Lower leg skin (tissue), 4 donors: ENCODE results near the gene CHAT. TPM values are rescaled to one million over a fixed set of nuclear protein-coding genes. Genes with fewer than 3 reads are reported as not detected.
A peak's percentile ranks its signal among the peaks of the same experiment; 100 is the strongest.

Experiments used
- DNase-seq, 2 donors: peaks; one replicate each; pipeline ENCODE4 v3.0.0-alpha.2; 2019; ENCODE audit warnings: low spot score in 2 of 2
- H3K4me3 ChIP-seq: fragments of 200-600 bp; sonication (generic); 2 replicates; pipeline ENCODE4 v1.5.1; 2017; ENCODE audit warnings: mild to moderate bottlenecking, low read depth; ENCODE audit not compliant: poor library complexity, severe bottlenecking
- CTCF ChIP-seq, 3 donors: fragments of 450-650 bp; IDR thresholded peaks; one replicate each; pipeline ENCODE4 v1.5.1; 2016; ENCODE audit warnings: antibody characterized with exemption in 3 of 3, mild to moderate bottlenecking in 3 of 3, moderate library complexity in 2 of 3
- POLR2A ChIP-seq, 2 donors: fragments of 450-650 bp; IDR thresholded peaks; one replicate each; pipeline ENCODE4 v1.6.1; 2016 to 2017; ENCODE audit warnings: antibody characterized with exemption in 2 of 2, mild to moderate bottlenecking in 1 of 2, moderate library complexity in 1 of 2
- WGBS, 2 donors: methylation state at CpG; one replicate each; pipeline ENCODE4 v1.1.5; 2018; 5-methylcytosine and 5-hydroxymethylcytosine counted together
- intact Hi-C: fragments of 100-400 bp; cut with DNase I; formaldehyde crosslinking; loops from one replicate; pipeline ENCODE4 v1.15.0; 2023; ENCODE audit warnings: low total_unique reads
- total RNA-seq, 4 donors: library from RNA; depleted of rRNA; stranded (reverse); fragments of >200 nt; gene quantifications; one replicate each; pipeline ENCODE4 v1.1.0, GENCODE V29; 2016

Gene CHAT
- total RNA-seq, 4 donors from 2014 or later: not detected

- H3K4me3 ChIP-seq: no peak overlapping the region
- DNase-seq: peak in 1 of 2 donors; percentile 48
- WGBS, 2 donors: 48 to 58% methylated on average over 7 of the region's 7 CpGs
- TF ChIP-seq POLR2A (IDR thresholded peaks at IDR 0.05) (no peak), CTCF (IDR thresholded peaks at IDR 0.05) (no peak)
- intact Hi-C loops: loop anchor here (10.0 kb wide), 1 partner anchor 867 kb away; no protein-coding TSS in a partner anchor
These were observed 12.0 kb upstream of the CHAT start for GRCh38 chr10:49601857-49602256.

DNA sequence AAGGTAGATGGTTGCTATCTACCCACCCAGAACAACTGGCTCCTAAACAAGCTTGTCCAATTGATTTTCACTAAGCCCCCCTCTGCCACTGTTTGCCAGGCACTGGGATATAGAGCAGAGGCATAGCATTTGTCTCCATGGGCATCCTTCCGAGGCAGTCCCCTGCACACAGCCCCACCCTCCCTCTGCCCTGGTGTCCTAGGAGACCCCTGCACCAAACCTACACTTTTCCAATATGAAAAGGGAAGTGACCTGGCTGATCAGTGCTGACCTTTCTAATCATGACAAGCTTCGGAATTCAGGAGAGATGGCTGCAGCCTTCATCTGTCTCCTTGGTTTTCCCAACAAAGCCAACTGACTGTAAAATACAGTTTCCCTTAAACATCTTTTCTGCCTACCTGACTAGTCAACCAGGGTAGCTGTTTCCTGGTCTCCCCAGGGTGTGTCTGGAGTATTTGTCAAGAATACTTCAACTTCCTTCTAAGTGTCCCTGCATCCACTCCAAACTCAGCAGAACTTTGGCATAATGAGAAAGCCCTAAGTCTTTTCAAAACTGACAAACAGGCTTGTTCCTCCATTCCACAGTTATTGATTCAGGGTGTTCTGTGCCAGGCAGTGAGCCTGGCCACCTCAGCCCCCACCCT is 11.3 kb upstream of the CHAT start:
- H3K4me3 ChIP-seq: no peak overlapping the region
- no peak for TF ChIP-seq CTCF (IDR thresholded peaks at IDR 0.05)
- no peak for TF ChIP-seq POLR2A (IDR thresholded peaks at IDR 0.05)
- peak in 1 of 2 donors; percentile 54 for DNase-seq
- intact Hi-C loops: loop anchor here (10.0 kb wide), 1 partner anchor 868 kb away; no protein-coding TSS in a partner anchor
- 69 to 77% methylated on average over 2 of the region's 2 CpGs for WGBS, 2 donors

DNA sequence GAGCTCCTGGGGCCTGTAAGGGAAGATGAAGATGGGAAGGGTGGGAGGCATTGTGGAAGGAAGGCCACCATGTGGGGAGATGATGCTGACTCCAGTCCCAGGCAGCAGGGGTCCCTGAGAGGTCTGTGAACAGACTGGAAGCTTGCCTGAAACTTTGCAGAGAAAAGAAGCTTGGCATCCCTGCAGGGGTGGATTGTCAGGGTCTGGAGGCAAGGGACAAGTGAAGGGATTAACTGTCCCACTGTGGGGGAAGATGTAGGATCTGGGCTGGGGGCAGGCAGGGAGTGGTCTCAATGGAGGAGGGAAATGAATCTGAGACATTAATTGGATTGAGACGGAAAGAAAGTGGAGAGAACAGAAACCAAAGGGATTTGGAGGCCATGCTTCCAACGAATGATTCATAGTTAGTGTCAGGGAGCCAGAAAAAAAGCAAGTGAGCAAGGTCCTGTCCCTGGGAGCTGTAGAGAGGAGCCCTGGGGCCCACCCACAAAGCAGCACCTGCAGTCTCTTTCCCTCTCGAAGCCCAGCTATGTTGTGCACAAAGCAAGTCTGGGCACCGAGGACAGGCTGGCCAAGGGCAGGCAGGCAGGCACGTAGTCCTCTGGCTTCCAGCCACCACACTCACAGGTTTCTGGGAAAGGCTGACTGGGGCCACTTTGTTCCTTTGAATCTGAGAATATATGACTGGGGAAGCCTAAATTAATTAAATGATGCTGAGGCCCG is 8.5 kb upstream of the CHAT start:
- intact Hi-C loops: loop anchor here (10.0 kb wide), 1 partner anchor 871 kb away; no protein-coding TSS in a partner anchor
- TF ChIP-seq POLR2A (IDR thresholded peaks at IDR 0.05) (no peak), CTCF (IDR thresholded peaks at IDR 0.05) (no peak)
- WGBS, 2 donors: 31 to 36% methylated on average over 6 of the region's 6 CpGs
- no peak overlapping the region for H3K4me3 ChIP-seq
- DNase-seq: peak in 1 of 2 donors; percentile 67

DNA sequence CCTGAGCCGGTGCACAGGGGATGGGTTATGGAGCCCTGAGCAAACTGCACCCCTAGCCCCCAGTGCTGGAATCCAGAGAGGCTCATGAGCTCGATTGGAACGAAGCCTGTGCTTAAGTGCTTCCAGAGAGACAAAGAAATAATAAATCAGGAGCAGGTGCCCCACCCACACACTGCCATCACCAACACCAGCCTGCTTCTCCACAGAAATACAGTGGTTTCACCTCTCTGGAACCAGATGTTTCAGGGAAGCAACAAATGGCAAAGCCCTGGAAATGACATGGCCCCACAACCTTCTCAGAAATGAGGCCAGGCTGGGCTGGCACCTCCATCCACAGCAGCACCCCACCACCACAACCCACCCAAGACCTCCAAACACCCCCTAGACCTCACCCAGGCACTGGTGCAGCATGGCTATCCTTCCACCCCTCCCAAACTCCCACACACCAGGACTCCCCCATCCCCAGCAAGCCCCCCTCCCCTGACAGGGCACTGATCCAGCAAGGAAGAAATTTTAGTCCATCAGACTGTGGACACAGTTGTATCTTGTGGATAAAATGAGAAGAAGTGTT is 7.8 kb upstream of the CHAT start:
- 28 to 31% methylated on average over 3 of the region's 3 CpGs for WGBS, 2 donors
- peak in 1 of 2 donors; percentile 76 for DNase-seq
- intact Hi-C loops: loop anchor here (10.0 kb wide), 1 partner anchor 871 kb away; no protein-coding TSS in a partner anchor
- no peak overlapping the region for H3K4me3 ChIP-seq
- TF ChIP-seq CTCF (IDR thresholded peaks at IDR 0.05) (no peak), POLR2A (IDR thresholded peaks at IDR 0.05) (no peak)

- peak; percentile 35 to 82 for DNase-seq
- WGBS, 2 donors: 1 to 3% methylated on average over 18 to 21 of the region's 22 CpGs
- no peak overlapping the region for H3K4me3 ChIP-seq
- TF ChIP-seq POLR2A (IDR thresholded peaks at IDR 0.05): no peak
- no peak for TF ChIP-seq CTCF (IDR thresholded peaks at IDR 0.05)
- intact Hi-C loops: loop anchor here (10.0 kb wide), 1 partner anchor 872 kb away; no protein-coding TSS in a partner anchor
These were observed 6.8 kb upstream of the CHAT start for GRCh38 chr10:49606981-49607535.
